K562 (cell line): ENCODE data around the gene RNF151. TPM values are rescaled to one million over a fixed set of nuclear protein-coding genes. Genes with fewer than 3 reads are reported as not detected.

ENCODE experiments used
- ARID1B ChIP-seq: fragments of 450-650 bp; IDR thresholded peaks from 2 replicates; pipeline ENCODE4 v1.6.1; 2016; ENCODE audit warnings: antibody characterized with exemption, mild to moderate bottlenecking, inconsistent platforms
- ARID3A ChIP-seq: IDR thresholded peaks from 2 replicates; pipeline ENCODE4 v1.6.1; 2012; ENCODE audit warnings: low read depth, low read length, improper control_type of control experiment, borderline replicate concordance
- ARID3B ChIP-seq: fragments of 250-450 bp; sonication (Bioruptor Pico); IDR thresholded peaks from 2 replicates; pipeline ENCODE4 v1.4.0; 2020; ENCODE audit warnings: borderline replicate concordance
- BRF1 ChIP-seq: IDR thresholded peaks from 3 replicates; pipeline ENCODE4 v1.6.1; 2011; ENCODE audit warnings: borderline replicate concordance, mild to moderate bottlenecking; ENCODE audit not compliant: insufficient read length; ENCODE audit errors: extremely low read depth
- CBX3 ChIP-seq, 2 experiments: IDR thresholded peaks; 1 replicate in 1 of 2; 2 replicates in 1 of 2; pipeline ENCODE4 v1.6.1; 2012; ENCODE audit warnings: inconsistent platforms in 2 of 2, low read length in 2 of 2, borderline replicate concordance in 1 of 2, control low read depth in 1 of 2
- CHCHD3 ChIP-seq: fragments of 250-450 bp; sonication (Bioruptor Pico); IDR thresholded peaks from 2 replicates; pipeline ENCODE4 v2.1.2; 2022; ENCODE audit warnings: mild to moderate bottlenecking
- CREB5 ChIP-seq: fragments of 250-450 bp; sonication (Bioruptor Pico); IDR thresholded peaks from 2 replicates; pipeline ENCODE4 v1.5.0; 2020; ENCODE audit warnings: mild to moderate bottlenecking
- E2F1 ChIP-seq: sonication (generic); formaldehyde crosslinking; IDR thresholded peaks from 2 replicates; pipeline ENCODE4 v1.8.1; 2023; ENCODE audit warnings: mild to moderate bottlenecking, missing genetic modification reagents, moderate library complexity
- ESRRA ChIP-seq: fragments of 450-650 bp; IDR thresholded peaks from 2 replicates; pipeline ENCODE4 v1.6.1; 2014; ENCODE audit warnings: low read depth, mild to moderate bottlenecking, moderate library complexity, borderline replicate concordance
- ETS2 ChIP-seq: IDR thresholded peaks from 2 replicates; pipeline ENCODE4 v1.6.1; 2016; ENCODE audit warnings: borderline replicate concordance, missing genetic modification characterization, mild to moderate bottlenecking, moderate library complexity, missing compliant biosample characterization; ENCODE audit not compliant: poor library complexity, severe bottlenecking
- MAFG ChIP-seq: fragments of 450-650 bp; conservative IDR thresholded peaks from 2 replicates; pipeline ENCODE4 v1.6.1; 2016; ENCODE audit warnings: missing genetic modification characterization, missing compliant biosample characterization
- MCM2 ChIP-seq: fragments of 450-650 bp; IDR thresholded peaks from 2 replicates; pipeline ENCODE4 v1.6.1; 2017; ENCODE audit warnings: low read depth, mild to moderate bottlenecking
- MECOM ChIP-seq: fragments of 250-450 bp; sonication (Bioruptor Pico); IDR thresholded peaks from 2 replicates; pipeline ENCODE4 v1.8.0; 2022; ENCODE audit warnings: inconsistent platforms
- SMAD4 ChIP-seq: fragments of 250-450 bp; sonication (Bioruptor Pico); conservative IDR thresholded peaks from 2 replicates; pipeline ENCODE4 v1.8.0; 2021; ENCODE audit warnings: inconsistent platforms, mild to moderate bottlenecking, moderate library complexity
- TEAD1 ChIP-seq, 2 experiments: fragments of 450-650 bp in 1 of 2; sonication (generic) in 1 of 2; formaldehyde crosslinking; IDR thresholded peaks; 2 replicates each; pipeline versions ENCODE4 v1.4.0 to v1.8.0; 2020 to 2022; ENCODE audit warnings: mild to moderate bottlenecking in 2 of 2, missing genetic modification reagents in 1 of 2
- ZFP30 ChIP-seq: fragments of 250-450 bp; sonication (Bioruptor Pico); IDR thresholded peaks from 2 replicates; pipeline ENCODE4 v1.8.0; 2022; ENCODE audit warnings: moderate library complexity, mild to moderate bottlenecking, inconsistent platforms, borderline replicate concordance
- ZNF184 ChIP-seq: sonication (generic); formaldehyde crosslinking; IDR thresholded peaks from 2 replicates; pipeline ENCODE4 v1.5.0; 2020; ENCODE audit warnings: missing genetic modification reagents
- ZNF316 ChIP-seq: fragments of 450-650 bp; IDR thresholded peaks from 2 replicates; pipeline ENCODE4 v1.6.1; 2016
- ZNF354B ChIP-seq: fragments of 250-450 bp; sonication (Bioruptor Pico); IDR thresholded peaks from 2 replicates; pipeline ENCODE4 v1.4.0; 2020
- polyA plus RNA-seq, 8 experiments: library from polyadenylated mRNA; depleted of rRNA in 4 of 8; stranded (reverse) in 5 of 8; unstranded in 3 of 8; fragments of >200 nt; fragmentation: Nextera tagmentation in 2 of 8; fragmentation: Illumina TruSeq in 1 of 8; extraction: Ambion mirVana in 2 of 8; extraction: Trizol in 1 of 8; gene quantifications; 2 replicates each; pipeline versions ENCODE4 v1.2.1 to v1.2.3, GENCODE V29; 2011 to 2014; ENCODE audit warnings: inconsistent platforms in 1 of 8, missing spikeins in 1 of 8
- total RNA-seq, 7 experiments: library from RNA; depleted of rRNA in 6 of 7; stranded (reverse); fragments of >200 nt in 6 of 7; fragmentation: Illumina TruSeq in 2 of 7; extraction: Trizol in 2 of 7; gene quantifications; 2 replicates each; pipeline versions ENCODE4 v1.2.1 to v1.2.3, GENCODE V29; 2011 to 2021; ENCODE audit warnings: low replicate concordance in 1 of 7
- TF ChIP-seq, protein P1 (sequence below): sonication (generic); formaldehyde crosslinking; IDR thresholded peaks from 2 replicates; pipeline ENCODE4 v1.8.1; 2023; ENCODE audit warnings: mild to moderate bottlenecking, missing genetic modification reagents

RNF151 gene
- total and polyA plus RNA-seq, 9 of the 15 experiments (the other 6 are each of a cell fraction or from before 2014, with no cell fraction given) = not detected

DNA sequence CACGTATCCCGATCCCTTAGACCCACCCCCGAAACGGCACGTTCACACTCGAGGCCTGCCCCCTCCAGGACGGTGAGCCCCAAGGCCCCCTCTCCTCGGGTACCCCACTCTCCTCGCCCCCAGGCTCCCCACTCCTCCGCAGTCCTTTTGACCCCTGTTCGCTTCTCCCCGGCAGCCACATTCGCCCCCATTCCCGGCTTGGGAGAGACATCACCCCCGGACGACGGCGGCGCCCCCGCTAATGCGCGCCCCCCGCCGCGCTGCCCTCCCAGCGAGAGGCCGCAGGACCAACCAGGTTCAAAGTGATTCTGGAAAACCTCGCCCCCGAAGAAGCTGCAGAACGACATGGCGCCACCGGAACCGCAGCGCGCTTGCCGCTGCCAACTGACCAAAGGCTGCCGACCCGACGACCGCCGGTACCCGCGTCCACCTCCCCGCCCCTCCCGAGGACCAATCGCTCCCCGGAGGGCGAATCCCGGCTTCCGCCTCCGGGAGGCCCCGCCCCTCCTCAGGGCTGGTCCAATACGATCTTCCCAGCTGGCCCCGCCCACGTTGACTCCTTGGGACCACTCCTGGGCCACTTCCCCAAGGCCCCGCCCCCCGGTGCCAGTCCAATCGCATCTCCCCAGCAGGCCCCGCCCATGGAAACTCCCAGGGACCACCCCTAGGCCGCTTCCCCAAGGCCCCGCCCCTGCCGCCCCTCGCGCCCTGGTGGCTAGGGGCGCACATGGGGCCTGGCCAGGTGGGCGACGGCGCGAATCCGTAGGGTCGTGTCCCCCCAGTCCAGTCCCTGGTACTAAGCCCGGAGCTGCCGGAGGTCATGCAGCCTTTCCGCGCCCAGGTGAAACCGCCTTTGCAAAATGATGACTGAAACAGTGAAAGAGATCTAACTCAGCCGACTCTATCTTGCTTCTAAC is 23.6 kb upstream of the RNF151 start, which contains the start of gene MSRB1 (continued):
- peak; percentile 49; the same call in 1 of the 2 replicates for TF ChIP-seq ESRRA
- no peak for TF ChIP-seq MCM2
- no peak for TF ChIP-seq MECOM
- no peak for TF ChIP-seq MAFG (tag)
- TF ChIP-seq ARID3B (CRISPR knock-in tag) = no peak
- TF ChIP-seq ZNF184 (CRISPR knock-in tag) = no peak
- no peak for TF ChIP-seq E2F1 (CRISPR knock-in tag)
- no peak for TF ChIP-seq ZNF354B
- no peak for TF ChIP-seq CREB5 (CRISPR knock-in tag)
- TF ChIP-seq ARID1B = no peak
- TF ChIP-seq BRF1 = no peak
- no peak for TF ChIP-seq ETS2 (tag)
- TF ChIP-seq ZNF316 = no peak
- no peak for TF ChIP-seq CBX3 (IDR thresholded peaks at IDR 0.05; ENCODE audit: borderline replicate concordance in 1 of 2, low read length in 2 of 2)
- no peak for TF ChIP-seq CHCHD3 (CRISPR knock-in tag)
- TF ChIP-seq ARID3A = no peak
- TF ChIP-seq TEAD1 (CRISPR knock-in tag; IDR thresholded peaks at IDR 0.05) = no peak
- TF ChIP-seq ZFP30 (CRISPR knock-in tag) = no peak
- TF ChIP-seq, protein P1, sequence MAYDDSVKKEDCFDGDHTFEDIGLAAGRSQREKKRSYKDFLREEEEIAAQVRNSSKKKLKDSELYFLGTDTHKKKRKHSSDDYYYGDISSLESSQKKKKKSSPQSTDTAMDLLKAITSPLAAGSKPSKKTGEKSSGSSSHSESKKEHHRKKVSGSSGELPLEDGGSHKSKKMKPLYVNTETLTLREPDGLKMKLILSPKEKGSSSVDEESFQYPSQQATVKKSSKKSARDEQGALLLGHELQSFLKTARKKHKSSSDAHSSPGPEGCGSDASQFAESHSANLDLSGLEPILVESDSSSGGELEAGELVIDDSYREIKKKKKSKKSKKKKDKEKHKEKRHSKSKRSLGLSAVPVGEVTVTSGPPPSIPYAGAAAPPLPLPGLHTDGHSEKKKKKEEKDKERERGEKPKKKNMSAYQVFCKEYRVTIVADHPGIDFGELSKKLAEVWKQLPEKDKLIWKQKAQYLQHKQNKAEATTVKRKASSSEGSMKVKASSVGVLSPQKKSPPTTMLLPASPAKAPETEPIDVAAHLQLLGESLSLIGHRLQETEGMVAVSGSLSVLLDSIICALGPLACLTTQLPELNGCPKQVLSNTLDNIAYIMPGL (CRISPR knock-in tag) = no peak
- TF ChIP-seq SMAD4 = peak; percentile 17; the same call in 1 of the 2 replicates
